SU-DHL-6 (cell line): ENCODE data around the gene PDE6H.

Experiments used
- H2AFZ ChIP-seq: fragments of 200-600 bp; sonication (generic); 2 replicates; pipeline ENCODE4 v1.6.1; 2014; ENCODE audit warnings: low read depth, mild to moderate bottlenecking, moderate library complexity, mixed read lengths, antibody characterized with exemption, low read length; ENCODE audit not compliant: severe bottlenecking
- H3F3A ChIP-seq: fragments of 200-600 bp; shearing (Covaris generic); 2 replicates; pipeline ENCODE4 v1.6.0; 2016; ENCODE audit warnings: antibody characterized with exemption, mild to moderate bottlenecking; ENCODE audit not compliant: insufficient read depth
- H3K27ac ChIP-seq: fragments of 200-600 bp; sonication (generic); 2 replicates; pipeline ENCODE4 v1.5.1; 2016; ENCODE audit warnings: low read depth, mild to moderate bottlenecking, low read length, moderate library complexity, mixed read lengths
- H3K27me3 ChIP-seq: fragments of 200-600 bp; sonication (generic), shearing (Covaris generic); 2 replicates; pipeline ENCODE4 v1.6.0; 2014; ENCODE audit warnings: mild to moderate bottlenecking, low read length
- H3K36me3 ChIP-seq: fragments of 200-600 bp; sonication (generic); 2 replicates; pipeline ENCODE4 v1.6.1; 2014; ENCODE audit warnings: mild to moderate bottlenecking, low read length, mixed read lengths
- H3K4me2 ChIP-seq: fragments of 300-600, 200-600 bp; shearing (Covaris generic), sonication (generic); 2 replicates; pipeline ENCODE4 v1.6.0; 2014; ENCODE audit warnings: low read length, low read depth, mild to moderate bottlenecking; ENCODE audit not compliant: poor library complexity, severe bottlenecking
- H3K4me3 ChIP-seq: fragments of 200-600 bp; sonication (generic); 2 replicates; pipeline ENCODE4 v1.5.1; 2014; ENCODE audit warnings: antibody characterized with exemption, low read length, mild to moderate bottlenecking, mixed read lengths; ENCODE audit not compliant: insufficient read depth, poor library complexity, severe bottlenecking
- H3K79me2 ChIP-seq: fragments of 200-600 bp; sonication (generic); 2 replicates; pipeline ENCODE4 v1.6.1; 2014; ENCODE audit warnings: mild to moderate bottlenecking, low read length, moderate library complexity; ENCODE audit not compliant: insufficient read depth
- H3K9ac ChIP-seq: fragments of 200-600 bp; sonication (generic); 2 replicates; pipeline ENCODE4 v1.7.0; 2014; ENCODE audit warnings: mild to moderate bottlenecking, low read length
- H3K9me2 ChIP-seq: fragments of 200-600 bp; sonication (generic); replicated peaks from 2 replicates; pipeline ENCODE4 v1.6.1; 2014; ENCODE audit warnings: low read length; ENCODE audit not compliant: insufficient read depth
- H3K9me3 ChIP-seq: fragments of 200-600 bp; sonication (generic); 2 replicates; pipeline ENCODE4 v1.6.1; 2014; ENCODE audit warnings: low read length, mixed read lengths; ENCODE audit not compliant: insufficient read depth
- H4K20me1 ChIP-seq: fragments of 200-600 bp; sonication (generic); 2 replicates; pipeline ENCODE4 v1.6.1; 2014; ENCODE audit warnings: low read depth, mild to moderate bottlenecking, antibody characterized with exemption, low read length, moderate library complexity, mixed read lengths
- EZH2phosphoT487 ChIP-seq: fragments of 200-600 bp; sonication (generic), shearing (Covaris generic); conservative IDR thresholded peaks from 2 replicates; pipeline ENCODE4 v1.6.1; 2018; ENCODE audit warnings: mild to moderate bottlenecking, antibody characterized with exemption, low read length, moderate library complexity, mixed read lengths
- TF ChIP-seq, protein P1 (sequence below): fragments of 200-600 bp; sonication (generic); IDR thresholded peaks from one replicate; pipeline ENCODE4 v1.5.1; 2017; ENCODE audit warnings: antibody characterized with exemption, mild to moderate bottlenecking, low read length, moderate library complexity; ENCODE audit not compliant: insufficient read depth, poor library complexity, severe bottlenecking

Gene PDE6H

DNA sequence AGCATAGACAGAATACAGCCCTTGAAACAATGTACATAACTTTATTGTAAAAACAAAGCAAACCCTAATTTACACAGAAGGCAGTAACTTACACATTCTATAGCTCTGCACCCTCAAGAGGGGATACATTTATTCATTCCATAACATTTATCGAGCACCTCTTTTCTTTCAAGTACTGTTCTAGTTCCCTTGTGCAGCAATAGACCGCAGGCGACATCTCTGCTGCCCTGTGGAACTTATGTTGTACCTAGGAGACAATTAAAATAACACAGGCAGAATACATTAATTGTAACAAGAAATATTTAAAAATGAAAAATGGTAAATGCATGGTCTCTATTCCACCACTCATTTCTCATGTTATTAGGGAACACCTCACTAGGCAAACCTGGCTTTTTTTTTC is 10.0 kb upstream of the PDE6H start:
- Histone ChIP-seq H3K4me3 (peak overlapping the region; percentile 95), H3K9ac (peak overlapping the region; percentile 86), H3K27ac (peak overlapping the region; percentile 96), H3K79me2 (peaks cover 36% of the 10 kb centered on the region), H3K9me2 (no peaks in the 10 kb centered on the region), H3K9me3 (no peaks in the 10 kb centered on the region), H2AFZ (peak overlapping the region; percentile 94), H4K20me1 (0 out of 2 replicates have a peak, but pooled peaks cover 4% of the 10 kb centered on the region), H3K4me2 (peak overlapping the region; percentile 98), H3K36me3 (no peaks in the 10 kb centered on the region), H3K27me3 (no peaks in the 10 kb centered on the region), H3F3A (peaks cover 37% of the 10 kb centered on the region)
- no peak for TF ChIP-seq EZH2phosphoT487
- TF ChIP-seq, protein P1, sequence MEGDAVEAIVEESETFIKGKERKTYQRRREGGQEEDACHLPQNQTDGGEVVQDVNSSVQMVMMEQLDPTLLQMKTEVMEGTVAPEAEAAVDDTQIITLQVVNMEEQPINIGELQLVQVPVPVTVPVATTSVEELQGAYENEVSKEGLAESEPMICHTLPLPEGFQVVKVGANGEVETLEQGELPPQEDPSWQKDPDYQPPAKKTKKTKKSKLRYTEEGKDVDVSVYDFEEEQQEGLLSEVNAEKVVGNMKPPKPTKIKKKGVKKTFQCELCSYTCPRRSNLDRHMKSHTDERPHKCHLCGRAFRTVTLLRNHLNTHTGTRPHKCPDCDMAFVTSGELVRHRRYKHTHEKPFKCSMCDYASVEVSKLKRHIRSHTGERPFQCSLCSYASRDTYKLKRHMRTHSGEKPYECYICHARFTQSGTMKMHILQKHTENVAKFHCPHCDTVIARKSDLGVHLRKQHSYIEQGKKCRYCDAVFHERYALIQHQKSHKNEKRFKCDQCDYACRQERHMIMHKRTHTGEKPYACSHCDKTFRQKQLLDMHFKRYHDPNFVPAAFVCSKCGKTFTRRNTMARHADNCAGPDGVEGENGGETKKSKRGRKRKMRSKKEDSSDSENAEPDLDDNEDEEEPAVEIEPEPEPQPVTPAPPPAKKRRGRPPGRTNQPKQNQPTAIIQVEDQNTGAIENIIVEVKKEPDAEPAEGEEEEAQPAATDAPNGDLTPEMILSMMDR = no peak

DNA sequence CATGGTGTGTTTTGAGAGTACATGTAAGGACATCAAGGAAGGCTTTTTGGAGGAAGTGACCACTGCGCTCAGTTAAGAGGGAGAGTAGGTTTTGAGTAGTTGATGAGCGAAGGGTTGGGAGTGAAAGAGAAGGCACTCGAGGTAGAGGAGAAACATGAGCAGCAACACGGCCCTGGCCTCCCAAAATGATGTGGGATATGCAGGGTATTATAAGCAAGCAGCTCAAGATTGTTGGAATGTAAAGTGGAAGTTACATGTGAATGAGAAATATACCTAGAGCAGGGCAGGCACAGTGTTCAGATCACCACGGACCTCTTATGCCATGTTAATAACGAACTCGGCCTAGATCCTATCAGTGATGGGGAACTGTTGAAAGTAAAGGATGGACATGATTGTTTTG is 9.3 kb upstream of the PDE6H start:
- TF ChIP-seq, protein P1 = no peak
- TF ChIP-seq EZH2phosphoT487 = no peak
- H3K9me2 ChIP-seq = no peaks in the 10 kb centered on the region
- H3K9me3 ChIP-seq = no peaks in the 10 kb centered on the region
- H3K79me2 ChIP-seq = peaks cover 29% of the 10 kb centered on the region
- no peak overlapping the region for H2AFZ ChIP-seq
- H3K27ac ChIP-seq = no peak overlapping the region
- no peak overlapping the region for H3K4me2 ChIP-seq
- peaks cover 30% of the 10 kb centered on the region for H3F3A ChIP-seq
- H3K9ac ChIP-seq = no peak overlapping the region
- no peaks in the 10 kb centered on the region for H3K27me3 ChIP-seq
- no peak overlapping the region for H3K4me3 ChIP-seq
- no peaks in the 10 kb centered on the region for H3K36me3 ChIP-seq
- no peaks in the 10 kb centered on the region for H4K20me1 ChIP-seq

DNA sequence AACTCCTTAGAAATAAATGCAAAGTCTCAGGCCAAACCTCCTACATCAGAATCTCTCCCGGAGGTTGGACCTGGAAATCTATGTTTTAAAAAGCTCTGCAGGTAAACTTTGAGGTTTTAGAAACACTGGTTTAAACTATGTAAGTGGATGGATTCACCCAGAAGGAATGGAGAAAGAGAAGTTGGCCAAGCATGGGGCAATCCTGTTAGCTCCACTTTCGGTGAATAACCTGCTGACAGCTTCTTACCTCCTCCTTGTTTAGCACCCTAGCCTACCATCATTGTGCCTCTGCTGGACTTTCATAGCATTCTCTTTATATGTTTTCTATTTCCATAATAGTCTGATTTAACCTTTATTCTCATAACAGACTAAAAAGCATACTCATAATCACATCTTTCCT is 8.4 kb upstream of the PDE6H start:
- Histone ChIP-seq H3K4me3 (no peak overlapping the region), H3K27me3 (no peaks in the 10 kb centered on the region), H3K4me2 (no peak overlapping the region), H3K9me3 (no peaks in the 10 kb centered on the region), H3K9me2 (no peaks in the 10 kb centered on the region), H3F3A (peaks cover 29% of the 10 kb centered on the region), H2AFZ (no peak overlapping the region), H3K9ac (no peak overlapping the region), H3K79me2 (peaks cover 20% of the 10 kb centered on the region), H4K20me1 (no peaks in the 10 kb centered on the region), H3K27ac (no peak overlapping the region), H3K36me3 (no peaks in the 10 kb centered on the region)
- TF ChIP-seq EZH2phosphoT487 = no peak
- TF ChIP-seq, protein P1 = no peak
